Effector memory CD4-positive, alpha-beta T cell (primary cell): Measurements from ENCODE around the gene BABAM2.

ENCODE experiments used
- DNase-seq, 3 donors: peaks; one replicate each; pipeline ENCODE4 v3.0.0-alpha.2; 2020
- H3K27ac ChIP-seq: 2 replicates; pipeline ENCODE4 v1.7.0; 2013; ENCODE audit warnings: mild to moderate bottlenecking, low read length, moderate library complexity; ENCODE audit not compliant: insufficient read depth, poor library complexity, severe bottlenecking
- H3K27me3 ChIP-seq: replicated peaks from 2 replicates; pipeline ENCODE4 v1.7.0; 2013; ENCODE audit warnings: mild to moderate bottlenecking, low read length; ENCODE audit not compliant: insufficient read depth, control insufficient read depth, poor library complexity, severe bottlenecking
- H3K36me3 ChIP-seq: 2 replicates; pipeline ENCODE4 v1.7.0; 2013; ENCODE audit warnings: mild to moderate bottlenecking, low read length, moderate library complexity; ENCODE audit not compliant: control insufficient read depth, insufficient read depth
- H3K4me1 ChIP-seq: 2 replicates; pipeline ENCODE4 v1.7.0; 2013; ENCODE audit warnings: low read length, mild to moderate bottlenecking; ENCODE audit not compliant: control insufficient read depth, insufficient read depth, poor library complexity, severe bottlenecking
- H3K4me3 ChIP-seq: 2 replicates; pipeline ENCODE4 v1.7.0; 2013; ENCODE audit warnings: low read length, low read depth, mild to moderate bottlenecking; ENCODE audit not compliant: insufficient read depth, poor library complexity, severe bottlenecking
- H3K9me3 ChIP-seq: 2 replicates; pipeline ENCODE4 v1.7.0; 2013; ENCODE audit warnings: mild to moderate bottlenecking, low read length, moderate library complexity; ENCODE audit not compliant: control insufficient read depth

The BABAM2 gene

DNA sequence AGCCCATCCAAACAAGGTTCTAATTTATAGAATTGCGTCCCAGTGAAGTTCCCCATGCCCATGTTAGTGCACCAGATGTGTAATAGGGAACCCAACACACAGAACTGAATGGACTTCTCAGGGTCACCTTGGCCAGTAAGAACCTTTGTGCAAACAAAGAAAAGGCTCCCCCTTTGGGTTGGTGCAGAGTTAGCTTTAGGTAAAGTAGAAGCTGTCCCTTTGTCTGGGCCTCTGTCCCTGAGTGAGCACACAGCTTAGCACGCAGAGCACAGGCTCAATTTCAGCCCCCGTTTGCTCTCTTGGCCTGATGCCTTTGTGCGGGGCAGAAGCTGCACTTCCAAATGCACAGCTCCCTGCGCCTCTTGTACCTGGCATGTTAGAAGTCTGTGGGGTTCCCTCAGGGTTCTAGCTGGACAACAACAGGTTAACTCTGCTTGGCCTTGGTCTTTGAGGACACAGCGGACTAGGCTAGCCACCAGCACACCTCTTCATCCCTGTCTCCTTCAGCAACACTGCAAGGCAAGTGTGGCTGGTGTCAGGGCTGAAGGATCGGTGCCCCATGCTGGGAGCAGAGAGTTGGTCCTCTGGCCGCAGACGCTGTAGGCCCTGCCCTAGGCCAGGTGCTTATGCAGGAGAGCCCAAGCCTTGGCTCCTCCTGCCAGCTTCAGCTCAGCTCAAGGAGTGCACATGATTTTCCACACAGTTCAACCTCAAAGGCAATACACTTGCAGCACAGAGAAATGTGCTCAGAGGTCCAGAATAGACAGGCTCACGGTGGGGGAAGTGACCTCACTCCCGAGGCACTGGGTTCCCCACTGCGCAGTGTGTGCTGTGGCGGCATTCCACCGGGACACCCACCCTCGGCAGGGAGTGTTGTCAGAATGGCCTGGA lies 428.8 kb downstream of the BABAM2 start:
- no peaks in the 10 kb centered on the region for H3K9me3 ChIP-seq
- no peak overlapping the region for H3K4me3 ChIP-seq
- DNase-seq: no peak
- no peaks in the 10 kb centered on the region for H3K36me3 ChIP-seq
- H3K27ac ChIP-seq: no peak overlapping the region
- no peaks in the 10 kb centered on the region for H3K4me1 ChIP-seq
- no peaks in the 10 kb centered on the region for H3K27me3 ChIP-seq

- no peaks in the 10 kb centered on the region for H3K4me1 ChIP-seq
- no peaks in the 10 kb centered on the region for H3K27me3 ChIP-seq
- H3K27ac ChIP-seq: no peak overlapping the region
- H3K4me3 ChIP-seq: no peak overlapping the region
- no peaks in the 10 kb centered on the region for H3K9me3 ChIP-seq
- H3K36me3 ChIP-seq: no peaks in the 10 kb centered on the region
- no peak for DNase-seq
These were observed 429.5 kb downstream of the BABAM2 start for GRCh38 chr2:28320009-28320365.

DNA sequence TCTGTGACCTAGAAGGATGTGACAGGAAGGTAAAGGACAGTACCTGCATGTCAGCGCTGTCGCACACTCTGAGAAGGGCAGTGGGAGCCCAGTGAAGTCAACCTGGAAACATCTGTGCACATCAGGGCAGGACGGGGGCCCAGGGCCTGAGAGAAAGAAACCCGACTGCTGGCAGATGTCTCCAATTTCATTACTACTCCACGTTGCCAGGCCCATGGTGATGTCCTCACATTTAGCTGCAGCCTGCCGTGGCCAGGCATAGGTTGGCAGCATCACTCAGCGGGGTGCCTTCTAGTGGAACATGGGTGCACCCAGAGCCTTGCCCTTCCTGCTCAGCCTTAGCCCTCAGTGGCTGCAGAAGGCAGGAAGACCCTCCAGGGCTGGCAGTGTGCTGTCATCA lies 429.8 kb downstream of the BABAM2 start:
- H3K9me3 ChIP-seq: no peaks in the 10 kb centered on the region
- H3K36me3 ChIP-seq: no peaks in the 10 kb centered on the region
- no peaks in the 10 kb centered on the region for H3K27me3 ChIP-seq
- DNase-seq: no peak
- H3K4me3 ChIP-seq: no peak overlapping the region
- no peaks in the 10 kb centered on the region for H3K4me1 ChIP-seq
- H3K27ac ChIP-seq: no peak overlapping the region

DNA sequence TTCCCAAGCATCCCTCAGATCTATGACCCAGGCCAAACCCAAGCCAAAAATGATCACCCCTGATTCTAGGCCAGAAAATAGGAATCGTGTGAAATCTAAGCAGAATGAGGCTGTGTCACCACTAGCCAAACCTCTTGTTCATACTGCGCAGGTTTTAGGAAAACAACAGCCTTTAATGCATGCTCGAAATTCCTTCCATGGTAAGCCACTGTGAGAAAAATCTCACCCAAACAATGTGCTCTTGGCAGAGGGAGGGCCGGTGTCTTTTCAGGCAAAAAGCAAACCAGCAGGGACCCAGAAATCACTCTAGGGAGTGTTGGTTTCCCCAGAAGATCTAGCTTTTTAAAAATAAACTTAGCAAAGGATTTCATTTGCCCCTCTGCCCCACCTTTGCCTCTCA lies 430.9 kb downstream of the BABAM2 start:
- Histone ChIP-seq H3K4me3 (no peak overlapping the region), H3K27ac (no peak overlapping the region), H3K9me3 (no peaks in the 10 kb centered on the region), H3K4me1 (no peaks in the 10 kb centered on the region), H3K36me3 (no peaks in the 10 kb centered on the region), H3K27me3 (no peaks in the 10 kb centered on the region)
- DNase-seq: no peak

- H3K36me3 ChIP-seq: no peaks in the 10 kb centered on the region
- no peak overlapping the region for H3K27ac ChIP-seq
- H3K9me3 ChIP-seq: no peaks in the 10 kb centered on the region
- H3K4me1 ChIP-seq: no peaks in the 10 kb centered on the region
- no peak for DNase-seq
- H3K4me3 ChIP-seq: no peak overlapping the region
- H3K27me3 ChIP-seq: no peaks in the 10 kb centered on the region
These were observed 431.5 kb downstream of the BABAM2 start for GRCh38 chr2:28322051-28322450.

- Histone ChIP-seq H3K4me3 (no peak overlapping the region), H3K4me1 (no peaks in the 10 kb centered on the region), H3K27ac (no peak overlapping the region), H3K36me3 (no peaks in the 10 kb centered on the region), H3K9me3 (no peaks in the 10 kb centered on the region), H3K27me3 (no peaks in the 10 kb centered on the region)
- DNase-seq: no peak
These were observed 431.9 kb downstream of the BABAM2 start for GRCh38 chr2:28322456-28322855.

DNA sequence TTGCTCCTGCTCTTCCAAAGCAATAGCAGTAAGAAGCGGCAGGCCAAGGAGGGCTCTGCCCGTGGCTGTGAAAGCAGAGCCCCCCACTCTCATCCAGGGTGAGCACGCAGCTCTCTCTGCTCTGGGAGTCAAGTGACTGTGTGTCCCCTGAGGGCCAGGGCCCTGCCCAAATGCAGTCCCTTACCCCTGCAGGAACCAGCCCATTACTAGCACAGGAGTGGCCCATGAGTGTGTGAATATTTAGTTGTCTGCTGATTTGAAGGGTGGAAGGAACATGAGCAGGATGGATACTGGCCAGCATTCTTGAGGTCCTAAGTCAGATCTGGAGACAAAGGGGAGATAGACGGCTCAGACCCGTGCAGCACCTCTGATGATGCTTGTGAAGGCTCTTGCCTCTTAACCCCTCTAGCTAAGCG lies 432.5 kb downstream of the BABAM2 start:
- Histone ChIP-seq H3K36me3 (no peaks in the 10 kb centered on the region), H3K27me3 (no peaks in the 10 kb centered on the region), H3K4me3 (no peak overlapping the region), H3K4me1 (no peaks in the 10 kb centered on the region), H3K9me3 (no peaks in the 10 kb centered on the region), H3K27ac (no peak overlapping the region)
- DNase-seq: no peak

GRCh38 chr2:28325173-28325566 lies 434.6 kb downstream of the BABAM2 start:
- Histone ChIP-seq H3K4me1 (no peaks in the 10 kb centered on the region), H3K9me3 (no peaks in the 10 kb centered on the region), H3K4me3 (no peak overlapping the region), H3K27me3 (no peaks in the 10 kb centered on the region), H3K36me3 (no peaks in the 10 kb centered on the region), H3K27ac (no peak overlapping the region)
- DNase-seq: no peak

DNA sequence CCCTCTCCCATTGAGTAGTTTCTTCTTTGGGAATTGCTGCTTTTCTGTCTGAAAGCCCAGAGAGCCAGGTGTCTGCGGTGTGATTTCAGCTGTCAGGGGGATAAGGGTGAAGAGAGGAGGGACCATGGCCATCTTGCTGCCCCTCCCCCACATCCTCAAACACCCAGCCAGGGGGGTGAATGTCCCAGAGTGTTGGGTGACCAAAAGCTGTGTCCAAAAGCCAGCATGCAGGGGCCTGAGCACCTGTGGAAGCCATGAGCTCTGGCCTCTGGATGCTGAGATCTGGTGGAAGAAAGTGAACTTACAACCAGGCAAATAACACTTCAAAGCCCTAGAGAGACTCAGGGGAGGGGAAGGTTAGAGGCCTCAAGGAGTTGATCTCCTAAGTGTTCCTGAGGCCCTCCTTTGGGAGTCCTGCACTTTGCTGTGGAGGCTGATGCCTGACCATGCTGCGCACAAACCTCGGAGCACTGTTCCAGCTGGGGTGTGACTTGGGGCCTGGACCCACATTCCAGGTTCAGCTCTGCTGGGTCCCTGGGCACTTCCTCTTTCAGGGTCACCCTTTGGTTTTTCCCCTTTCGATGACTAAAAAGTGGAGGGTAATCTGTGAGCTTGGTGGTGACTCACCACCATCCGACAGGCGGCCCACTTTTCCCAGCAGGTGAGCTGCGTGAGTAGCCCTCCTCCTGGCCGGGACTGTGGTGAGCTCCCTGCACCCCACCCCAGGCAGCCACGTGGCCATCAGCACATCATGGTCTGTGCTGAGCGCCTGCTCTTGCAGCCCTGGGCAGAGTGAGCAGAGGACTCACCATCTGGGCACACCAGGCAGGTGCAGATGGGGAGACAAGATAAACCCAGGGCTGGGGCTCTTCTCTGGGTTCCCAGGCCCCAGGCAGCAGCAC lies 435.3 kb downstream of the BABAM2 start:
- no peaks in the 10 kb centered on the region for H3K9me3 ChIP-seq

DNA sequence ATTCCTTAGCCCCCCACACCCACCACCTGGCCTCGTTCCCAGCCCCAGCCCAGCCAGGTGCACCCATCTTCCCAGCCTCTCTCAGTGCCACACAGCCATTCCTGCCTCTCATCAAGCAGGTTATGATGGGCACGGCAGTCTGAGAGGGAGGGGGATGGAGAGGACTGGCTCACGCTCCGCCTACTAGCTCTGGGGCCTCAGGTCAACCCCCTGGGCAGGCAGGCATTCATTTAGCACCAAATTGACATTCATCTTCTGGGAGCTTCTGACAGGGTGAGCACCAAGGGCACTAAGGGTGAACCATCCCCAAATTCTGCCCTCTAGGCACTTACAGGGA lies 435.9 kb downstream of the BABAM2 start:
- Histone ChIP-seq H3K9me3 (no peaks in the 10 kb centered on the region), H3K36me3 (no peaks in the 10 kb centered on the region), H3K4me3 (no peak overlapping the region), H3K27me3 (no peaks in the 10 kb centered on the region), H3K27ac (no peak overlapping the region), H3K4me1 (no peaks in the 10 kb centered on the region)
- no peak for DNase-seq

More for the DNA sequence above, 435.3 kb downstream of the BABAM2 start:
- H3K4me1 ChIP-seq: no peaks in the 10 kb centered on the region
- H3K36me3 ChIP-seq: no peaks in the 10 kb centered on the region
- H3K27ac ChIP-seq: no peak overlapping the region
- H3K4me3 ChIP-seq: no peak overlapping the region
- no peak for DNase-seq
- H3K27me3 ChIP-seq: no peaks in the 10 kb centered on the region
